Spleen (tissue), 7 donors: ENCODE data around the gene HES6.

Experiments used
- POLR2A ChIP-seq, 3 donors: fragments of 450-650 bp; IDR thresholded peaks; one replicate each; pipeline ENCODE4 v1.5.1; 2017; ENCODE audit warnings: antibody characterized with exemption in 3 of 3, mild to moderate bottlenecking in 1 of 3
- POLR2AphosphoS5 ChIP-seq, 3 donors: sonication (generic); formaldehyde crosslinking; IDR thresholded peaks; one replicate each; pipeline ENCODE4 v1.5.1; 2017; ENCODE audit warnings: antibody characterized with exemption in 3 of 3
- TF ChIP-seq, protein P1 (sequence below), 11 experiments: fragments of 200-600 bp in 7 of 11; fragments of 450-650 bp in 4 of 11; sonication (generic) in 4 of 11; IDR thresholded peaks in 8 of 11; conservative IDR thresholded peaks in 3 of 11; 1 replicate in 7 of 11; 2 replicates in 4 of 11; pipeline versions ENCODE4 v1.4.0 to v1.8.0; 2016 to 2021; ENCODE audit warnings: antibody characterized with exemption in 11 of 11, inconsistent platforms in 4 of 11, mild to moderate bottlenecking in 1 of 11
- donor health status: DM: no; HTN: no; CAD: no; lungs with moderate emphysema.
- donor health status: DM: no; HTN: no; CAD: no.
- donor health status: DM: no; HTN: no; CAD: no.

DNA sequence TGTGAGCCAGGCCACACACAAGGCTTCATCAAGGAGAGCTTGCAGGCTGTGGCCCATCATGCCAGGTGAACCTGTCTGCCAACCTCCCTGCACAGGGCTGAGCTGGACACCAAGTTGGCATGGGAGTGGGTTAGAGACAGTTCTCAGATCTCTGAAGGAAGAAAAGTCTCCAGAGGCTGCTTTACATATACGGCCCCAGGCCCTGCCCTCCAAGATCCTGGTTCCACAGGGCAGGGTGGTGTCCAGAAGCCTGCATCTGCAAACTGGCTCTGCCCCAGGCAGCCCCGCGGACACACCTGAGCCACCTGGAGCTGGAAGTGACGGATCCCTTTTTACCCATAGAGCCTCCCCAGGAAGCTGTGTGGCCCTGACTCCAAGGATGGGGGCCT lies 24.2 kb upstream of the HES6 start:
- no peak for TF ChIP-seq POLR2A (IDR thresholded peaks at IDR 0.05)
- TF ChIP-seq, protein P1, sequence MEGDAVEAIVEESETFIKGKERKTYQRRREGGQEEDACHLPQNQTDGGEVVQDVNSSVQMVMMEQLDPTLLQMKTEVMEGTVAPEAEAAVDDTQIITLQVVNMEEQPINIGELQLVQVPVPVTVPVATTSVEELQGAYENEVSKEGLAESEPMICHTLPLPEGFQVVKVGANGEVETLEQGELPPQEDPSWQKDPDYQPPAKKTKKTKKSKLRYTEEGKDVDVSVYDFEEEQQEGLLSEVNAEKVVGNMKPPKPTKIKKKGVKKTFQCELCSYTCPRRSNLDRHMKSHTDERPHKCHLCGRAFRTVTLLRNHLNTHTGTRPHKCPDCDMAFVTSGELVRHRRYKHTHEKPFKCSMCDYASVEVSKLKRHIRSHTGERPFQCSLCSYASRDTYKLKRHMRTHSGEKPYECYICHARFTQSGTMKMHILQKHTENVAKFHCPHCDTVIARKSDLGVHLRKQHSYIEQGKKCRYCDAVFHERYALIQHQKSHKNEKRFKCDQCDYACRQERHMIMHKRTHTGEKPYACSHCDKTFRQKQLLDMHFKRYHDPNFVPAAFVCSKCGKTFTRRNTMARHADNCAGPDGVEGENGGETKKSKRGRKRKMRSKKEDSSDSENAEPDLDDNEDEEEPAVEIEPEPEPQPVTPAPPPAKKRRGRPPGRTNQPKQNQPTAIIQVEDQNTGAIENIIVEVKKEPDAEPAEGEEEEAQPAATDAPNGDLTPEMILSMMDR (IDR thresholded peaks at IDR 0.05 in 8 of 11, conservative IDR thresholded peaks at IDR 0.05 in 3 of 11), result no peak
- TF ChIP-seq POLR2AphosphoS5 (IDR thresholded peaks at IDR 0.05), result no peak
